B cell (primary cell): ENCODE data around the gene ANXA10. TPM values are rescaled to one million over a fixed set of nuclear protein-coding genes. Genes with fewer than 3 reads are reported as not detected.
A peak's percentile ranks its signal among the peaks of the same experiment; 100 is the strongest.

Source experiments
- ATAC-seq: fragments of 200-7000 bp; cut with Tn5 transposase; one replicate; pipeline ENCODE4 v1.10.0; 2021; ENCODE audit warnings: low read depth, mild to moderate bottlenecking, moderate number of reproducible peaks, moderate library complexity
- CTCF ChIA-PET: fragments of 350-600 bp; sonication (Branson Sonifier 250); formaldehyde crosslinking; loops from one replicate; lab custom pipeline; 2021; ENCODE audit warnings: antibody characterized with exemption, inconsistent platforms; lab: Charles Lee
- POLR2A ChIA-PET: fragments of 350-600 bp; sonication (Branson Sonifier 250); formaldehyde crosslinking; loops from one replicate; lab custom pipeline; 2021; ENCODE audit warnings: antibody characterized with exemption; lab: Charles Lee
- DNase-seq: peaks from one replicate; pipeline ENCODE4 v3.0.0; 2013
- H2AFZ ChIP-seq: 2 replicates; pipeline ENCODE4 v1.6.1; 2012; ENCODE audit warnings: mild to moderate bottlenecking, low read depth, low read length; ENCODE audit not compliant: insufficient read depth, poor library complexity, severe bottlenecking
- H3K27ac ChIP-seq, 2 donors: 1 replicate in 1 of 2; 2 replicates in 1 of 2; pipeline ENCODE4 v1.5.1; 2012 to 2013; ENCODE audit warnings: low read length in 2 of 2, mild to moderate bottlenecking in 2 of 2, moderate library complexity in 1 of 2
- H3K27me3 ChIP-seq, 4 experiments: fragments of 200-600 bp in 1 of 4; sonication (generic) in 1 of 4; replicated peaks in 1 of 4; 1 replicate in 2 of 4; 2 replicates in 2 of 4; pipeline versions ENCODE4 v1.6.1 to v1.7.0; 2013 to 2016; ENCODE audit warnings: low read length in 3 of 4, mild to moderate bottlenecking in 2 of 4, mixed read lengths in 1 of 4, moderate library complexity in 1 of 4; ENCODE audit not compliant: insufficient read depth in 4 of 4, control insufficient read depth in 3 of 4; ENCODE audit errors: control extremely low read depth in 1 of 4
- H3K36me3 ChIP-seq, 2 experiments: replicated peaks in 1 of 2; 1 replicate in 1 of 2; 2 replicates in 1 of 2; pipeline versions ENCODE4 v1.6.1 to v1.7.1; 2013; ENCODE audit warnings: low read length in 1 of 2; ENCODE audit not compliant: insufficient read depth in 2 of 2, control insufficient read depth in 1 of 2; ENCODE audit errors: control extremely low read depth in 1 of 2, extremely low read depth in 1 of 2
- H3K4me1 ChIP-seq, 2 donors: fragments of 200-600 bp in 1 of 2; sonication (generic) in 1 of 2; 1 replicate in 1 of 2; 2 replicates in 1 of 2; pipeline versions ENCODE4 v1.5.1 to v1.6.1; 2013 to 2017; ENCODE audit warnings: low read length in 2 of 2; ENCODE audit not compliant: control insufficient read depth in 2 of 2, insufficient read depth in 2 of 2
- H3K4me2 ChIP-seq: replicated peaks from 2 replicates; pipeline ENCODE3; 2012; ENCODE audit warnings: mild to moderate bottlenecking, low read depth, low read length; ENCODE audit not compliant: poor library complexity, severe bottlenecking
- H3K4me3 ChIP-seq, 5 experiments: fragments of 200-600 bp in 1 of 5; sonication (generic) in 1 of 5; 1 replicate in 3 of 5; 2 replicates in 2 of 5; pipeline versions ENCODE4 v1.5.1 to v1.7.0; 2011 to 2016; ENCODE audit warnings: low read length in 4 of 5, mild to moderate bottlenecking in 4 of 5, low read depth in 2 of 5, control low read depth in 1 of 5, moderate library complexity in 1 of 5; ENCODE audit not compliant: insufficient read depth in 1 of 5; ENCODE audit errors: control extremely low read depth in 1 of 5, extremely low read depth in 1 of 5
- H3K79me2 ChIP-seq: fragments of 200-600 bp; sonication (generic); one replicate; pipeline ENCODE4 v1.6.0; 2016; ENCODE audit warnings: low read length; ENCODE audit not compliant: control insufficient read depth, insufficient read depth
- H3K9ac ChIP-seq: fragments of 200-600 bp; sonication (generic); 2 replicates; pipeline ENCODE4 v1.6.1; 2017; ENCODE audit warnings: mild to moderate bottlenecking, low read length, moderate library complexity
- H3K9me3 ChIP-seq, 3 donors: one replicate each; pipeline versions ENCODE4 v1.6.1 to v1.7.1; 2013; ENCODE audit warnings: low read length in 2 of 3; ENCODE audit not compliant: control insufficient read depth in 2 of 3, insufficient read depth in 1 of 3; ENCODE audit errors: control extremely low read depth in 1 of 3
- H4K20me1 ChIP-seq: 2 replicates; pipeline ENCODE4 v1.6.0; 2012; ENCODE audit warnings: mild to moderate bottlenecking, low read length; ENCODE audit not compliant: insufficient read depth, control insufficient read depth, poor library complexity, severe bottlenecking
- H3K27ac Mint-ChIP-seq: one replicate; pipeline ENCODE4 v1.8.0; 2021; ENCODE audit warnings: mixed read lengths
- H3K27me3 Mint-ChIP-seq: one replicate; pipeline ENCODE4 v1.8.0; 2021; ENCODE audit warnings: mixed read lengths
- H3K4me1 Mint-ChIP-seq: one replicate; pipeline ENCODE4 v1.8.0; 2021; ENCODE audit warnings: mixed read lengths
- H3K4me3 Mint-ChIP-seq: one replicate; pipeline ENCODE4 v1.8.0; 2021; ENCODE audit warnings: mixed read lengths
- H3K9me3 Mint-ChIP-seq: one replicate; pipeline ENCODE4 v1.8.0; 2022; ENCODE audit warnings: mixed read lengths; ENCODE audit not compliant: insufficient read depth
- CTCF ChIP-seq: fragments of 200-600 bp; IDR thresholded peaks from one replicate; pipeline ENCODE4 v1.8.0; 2022; ENCODE audit warnings: antibody characterized with exemption, mild to moderate bottlenecking
- EZH2 ChIP-seq: IDR thresholded peaks from 2 replicates; pipeline ENCODE4 v1.6.1; 2012; ENCODE audit warnings: borderline replicate concordance, low read depth, mild to moderate bottlenecking, moderate library complexity, low read length; ENCODE audit not compliant: insufficient read depth, poor library complexity, severe bottlenecking
- WGBS: methylation state at CpG from one replicate; pipeline ENCODE4 v1.1.5; 2013; ENCODE audit warnings: missing lambda C conversion rate; ENCODE audit not compliant: insufficient coverage; 5-methylcytosine and 5-hydroxymethylcytosine counted together
- intact Hi-C: fragments of 100-400 bp; cut with micrococcal nuclease; formaldehyde crosslinking; loops from one replicate; pipeline ENCODE4 v1.10.0; 2022
- polyA plus RNA-seq: library from polyadenylated mRNA; depleted of rRNA; stranded (reverse); fragments of >200 nt; gene quantifications from 2 replicates; pipeline ENCODE4 v1.2.3, GENCODE V29; 2012
- total RNA-seq, 2 donors: library from RNA; stranded (reverse); fragments of 120-200 nt in 1 of 2; gene quantifications; 1 replicate in 1 of 2; 2 replicates in 1 of 2; pipeline versions ENCODE4 v1.2.3 to v1.2.4, GENCODE V29; 2013 to 2022

Gene ANXA10
- total and polyA plus RNA-seq, 2 donors (not counting 1 experiment from before 2014, with no cell fraction given) = not detected

GRCh38 chr4:168152837-168153500, 60.6 kb downstream of the ANXA10 start:
- Histone ChIP-seq H3K9me3 (peaks cover 0 to 1% (median 0%) of the 10 kb centered on the region in 3 donors), H3K27ac (no peak overlapping the region), H3K36me3 (no peaks in the 10 kb centered on the region), H2AFZ (peak overlapping the region; percentile 28), H3K27me3 (no peaks in the 10 kb centered on the region), H3K79me2 (no peaks in the 10 kb centered on the region), H3K4me2 (peak overlapping the region; percentile 47), H3K4me3 (no peak overlapping the region), H4K20me1 (no peaks in the 10 kb centered on the region), H3K9ac (no peak overlapping the region), H3K4me1 (no peaks in the 10 kb centered on the region)
- TF ChIP-seq CTCF (no peak), EZH2 (no peak)
- peaks cover 2% of the 10 kb centered on the region for H3K4me1 Mint-ChIP-seq
- H3K27me3 Mint-ChIP-seq = peaks cover 4% of the 10 kb centered on the region
- ChIA-PET CTCF (interaction anchor here (0.6 to 1.7 kb wide), 4 partner anchors 8 to 479 kb away, joined by 3 to 6 read pairs (median 4); no protein-coding TSS in a partner anchor), POLR2A (no interaction called here)
- WGBS = 92% methylated on average over 8 of the region's 8 CpGs
- ATAC-seq = no peak
- H3K4me3 Mint-ChIP-seq = peak overlapping the region; percentile 23
- no peak for DNase-seq
- H3K9me3 Mint-ChIP-seq = no peaks in the 10 kb centered on the region
- no peak overlapping the region for H3K27ac Mint-ChIP-seq
- intact Hi-C loops = no loop called here
